IPS-20b (cell line): Measurements from ENCODE around the gene SETD7.

Experiments
- H3K27ac ChIP-seq: one replicate; pipeline ENCODE4 v1.5.1; 2013; ENCODE audit warnings: low read length
- H3K27me3 ChIP-seq: 2 replicates; pipeline ENCODE4 v1.6.1; 2013; ENCODE audit warnings: mild to moderate bottlenecking, low read length, inconsistent platforms; ENCODE audit not compliant: insufficient read depth
- H3K36me3 ChIP-seq: 2 replicates; pipeline ENCODE4 v1.6.1; 2013; ENCODE audit warnings: low read depth, mild to moderate bottlenecking, inconsistent platforms, low read length, moderate library complexity; ENCODE audit not compliant: insufficient read depth
- H3K4me1 ChIP-seq: 2 replicates; pipeline ENCODE4 v1.6.1; 2013; ENCODE audit warnings: mild to moderate bottlenecking, control low read depth, inconsistent platforms, low read length, moderate library complexity; ENCODE audit not compliant: insufficient read depth
- H3K4me3 ChIP-seq: 2 replicates; pipeline ENCODE4 v1.5.1; 2013; ENCODE audit warnings: mild to moderate bottlenecking, low read length, inconsistent platforms
- H3K9ac ChIP-seq: 2 replicates; pipeline ENCODE4 v1.6.1; 2013; ENCODE audit warnings: low read depth, mild to moderate bottlenecking, inconsistent platforms, low read length, moderate library complexity
- H3K9me3 ChIP-seq: 2 replicates; pipeline ENCODE4 v1.6.1; 2013; ENCODE audit warnings: mild to moderate bottlenecking, low read depth, low read length, inconsistent platforms; ENCODE audit not compliant: insufficient read depth

The SETD7 gene

GRCh38 chr4:139593091-139593564 lies 37.1 kb upstream of the SETD7 start:
- no peak overlapping the region for H3K4me3 ChIP-seq
- H3K36me3 ChIP-seq, result no peaks in the 10 kb centered on the region
- H3K9me3 ChIP-seq, result no peaks in the 10 kb centered on the region
- H3K27ac ChIP-seq, result no peak overlapping the region
- no peaks in the 10 kb centered on the region; the same call in 1 of the 2 replicates for H3K4me1 ChIP-seq
- no peak overlapping the region for H3K9ac ChIP-seq
- H3K27me3 ChIP-seq, result no peaks in the 10 kb centered on the region

- Histone ChIP-seq H3K9me3 (no peaks in the 10 kb centered on the region), H3K4me1 (no peaks in the 10 kb centered on the region), H3K4me3 (no peak overlapping the region), H3K9ac (no peak overlapping the region), H3K36me3 (no peaks in the 10 kb centered on the region), H3K27ac (no peak overlapping the region), H3K27me3 (no peaks in the 10 kb centered on the region)
Observed at GRCh38 chr4:139589336-139590018, 33.5 kb upstream of the SETD7 start.

- Histone ChIP-seq H3K36me3 (no peaks in the 10 kb centered on the region), H3K9me3 (no peaks in the 10 kb centered on the region), H3K9ac (no peak overlapping the region), H3K27me3 (no peaks in the 10 kb centered on the region), H3K4me1 (no peaks in the 10 kb centered on the region), H3K27ac (no peak overlapping the region), H3K4me3 (no peak overlapping the region)
Observed at GRCh38 chr4:139587446-139587845, 31.4 kb upstream of the SETD7 start.

GRCh38 chr4:139585473-139585872 lies 29.5 kb upstream of the SETD7 start:
- H3K9me3 ChIP-seq, result no peaks in the 10 kb centered on the region
- H3K27me3 ChIP-seq, result peaks cover 7% of the 10 kb centered on the region; the same call in 1 of the 2 replicates
- H3K4me1 ChIP-seq, result no peaks in the 10 kb centered on the region
- no peak overlapping the region for H3K27ac ChIP-seq
- H3K9ac ChIP-seq, result no peak overlapping the region
- no peaks in the 10 kb centered on the region for H3K36me3 ChIP-seq
- no peak overlapping the region for H3K4me3 ChIP-seq

GRCh38 chr4:139584784-139585183 lies 28.8 kb upstream of the SETD7 start:
- H3K9ac ChIP-seq, result no peak overlapping the region
- H3K36me3 ChIP-seq, result no peaks in the 10 kb centered on the region
- H3K27ac ChIP-seq, result no peak overlapping the region
- H3K9me3 ChIP-seq, result no peaks in the 10 kb centered on the region
- no peaks in the 10 kb centered on the region for H3K4me1 ChIP-seq
- peaks cover 14% of the 10 kb centered on the region for H3K27me3 ChIP-seq
- H3K4me3 ChIP-seq, result no peak overlapping the region

GRCh38 chr4:139584013-139584412 lies 28.0 kb upstream of the SETD7 start:
- H3K27me3 ChIP-seq, result peaks cover 17% of the 10 kb centered on the region
- no peak overlapping the region for H3K27ac ChIP-seq
- no peaks in the 10 kb centered on the region for H3K36me3 ChIP-seq
- no peaks in the 10 kb centered on the region for H3K9me3 ChIP-seq
- H3K4me3 ChIP-seq, result no peak overlapping the region
- H3K9ac ChIP-seq, result no peak overlapping the region
- no peaks in the 10 kb centered on the region for H3K4me1 ChIP-seq

- no peaks in the 10 kb centered on the region for H3K4me1 ChIP-seq
Observed at GRCh38 chr4:139582044-139582443, 26.0 kb upstream of the SETD7 start.

GRCh38 chr4:139581096-139581495 lies 25.1 kb upstream of the SETD7 start:
- H3K4me1 ChIP-seq, result no peaks in the 10 kb centered on the region
- no peaks in the 10 kb centered on the region for H3K9me3 ChIP-seq
- no peaks in the 10 kb centered on the region for H3K36me3 ChIP-seq
- H3K4me3 ChIP-seq, result no peak overlapping the region
- H3K9ac ChIP-seq, result no peak overlapping the region
- H3K27me3 ChIP-seq, result peaks cover 35% of the 10 kb centered on the region
- no peak overlapping the region for H3K27ac ChIP-seq

More at GRCh38 chr4:139582044-139582443, 26.0 kb upstream of the SETD7 start:
- Histone ChIP-seq H3K36me3 (no peaks in the 10 kb centered on the region), H3K27me3 (peaks cover 28% of the 10 kb centered on the region), H3K9ac (no peak overlapping the region), H3K9me3 (no peaks in the 10 kb centered on the region), H3K4me3 (no peak overlapping the region), H3K27ac (no peak overlapping the region)

GRCh38 chr4:139576219-139576618 lies 20.2 kb upstream of the SETD7 start:
- no peak overlapping the region for H3K9ac ChIP-seq
- no peaks in the 10 kb centered on the region for H3K9me3 ChIP-seq
- no peak overlapping the region for H3K4me3 ChIP-seq
- peaks cover 53% of the 10 kb centered on the region for H3K27me3 ChIP-seq
- H3K36me3 ChIP-seq, result no peaks in the 10 kb centered on the region
- no peaks in the 10 kb centered on the region for H3K4me1 ChIP-seq
- no peak overlapping the region for H3K27ac ChIP-seq

GRCh38 chr4:139575072-139575471 lies 19.1 kb upstream of the SETD7 start:
- no peak overlapping the region for H3K9ac ChIP-seq

GRCh38 chr4:139574641-139575040 lies 18.6 kb upstream of the SETD7 start:
- Histone ChIP-seq H3K27me3 (peaks cover 38% of the 10 kb centered on the region), H3K4me1 (no peaks in the 10 kb centered on the region), H3K4me3 (no peak overlapping the region), H3K27ac (no peak overlapping the region), H3K9ac (no peak overlapping the region), H3K9me3 (no peaks in the 10 kb centered on the region), H3K36me3 (no peaks in the 10 kb centered on the region)

More at GRCh38 chr4:139575072-139575471, 19.1 kb upstream of the SETD7 start:
- Histone ChIP-seq H3K4me3 (no peak overlapping the region), H3K4me1 (no peaks in the 10 kb centered on the region), H3K27ac (no peak overlapping the region), H3K36me3 (no peaks in the 10 kb centered on the region), H3K27me3 (peaks cover 42% of the 10 kb centered on the region), H3K9me3 (no peaks in the 10 kb centered on the region)

- H3K27ac ChIP-seq, result no peak overlapping the region
- H3K4me1 ChIP-seq, result 0 out of 2 replicates have a peak, but pooled peaks cover 3% of the 10 kb centered on the region
- H3K36me3 ChIP-seq, result no peaks in the 10 kb centered on the region
- no peaks in the 10 kb centered on the region for H3K9me3 ChIP-seq
- no peak overlapping the region for H3K9ac ChIP-seq
- no peaks in the 10 kb centered on the region for H3K27me3 ChIP-seq
- H3K4me3 ChIP-seq, result no peak overlapping the region
Observed at GRCh38 chr4:139568206-139568955, 12.4 kb upstream of the SETD7 start.
